ENCODE results near the gene DDX6. TPM values are rescaled to one million over a fixed set of nuclear protein-coding genes. Genes with fewer than 3 reads are reported as not detected.

Gene DDX6
- total and polyA plus RNA-seq, 10 of the 15 experiments (the other 5 are each of a cell fraction or from before 2014, with no cell fraction given) = 6.6 to 119 (median 48.8) TPM

DNA sequence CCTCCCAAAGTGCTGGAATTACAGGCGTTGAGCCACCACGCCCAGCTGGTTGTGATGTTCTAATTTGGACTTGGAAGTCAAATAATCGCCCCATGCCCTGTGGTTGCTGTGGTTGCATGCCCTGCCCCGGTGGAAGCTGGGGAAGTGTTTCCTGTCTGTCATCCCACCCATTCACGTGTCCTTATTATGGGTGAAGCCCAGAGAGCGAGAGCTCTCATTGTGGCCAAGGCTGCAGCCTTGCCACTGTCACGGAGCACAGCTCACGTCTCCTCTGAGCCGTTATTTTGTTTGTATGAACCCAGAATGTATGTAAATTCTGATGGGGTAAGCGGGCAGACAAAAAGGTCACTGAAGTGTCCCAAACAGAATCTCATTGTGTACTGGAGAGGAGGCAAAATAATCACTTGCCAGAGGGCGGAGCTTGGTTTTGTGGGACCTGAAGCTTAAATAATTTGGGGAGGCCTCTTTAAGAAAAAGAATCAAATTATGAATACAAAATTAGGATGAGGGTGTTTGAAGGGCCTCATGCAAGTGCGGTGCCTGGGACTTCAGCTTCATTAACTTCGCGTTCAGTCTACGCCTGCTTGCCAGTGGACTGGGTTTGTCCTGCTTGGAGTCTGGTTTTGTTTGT lies 85.7 kb downstream of the DDX6 start:
- DNase-seq (ENCODE audit: low read depth, low spot score) (no peak), FAIRE-seq (no peak), ATAC-seq (peak; percentile 64)
- no peak overlapping the region for H3K4me3 ChIP-seq
- 9% methylated on average over 15 of the region's 15 CpGs for WGBS (ENCODE audit: insufficient coverage, insufficient replicate concordance, low lambda C conversion rate, missing lambda C conversion rate)
- in situ Hi-C loops (cut with MboI) = no loop called here
- H2AFZ ChIP-seq (ENCODE audit: control insufficient read depth, low read depth, low read length) = peak overlapping the region; percentile 51
- POLR2A ChIA-PET = interaction anchor here (0.6 kb wide), 1 partner anchor 449 kb away, joined by 9 read pairs; no protein-coding TSS in a partner anchor
- no peaks in the 10 kb centered on the region for H3K36me3 ChIP-seq (ENCODE audit: control insufficient read depth in 2 of 2, insufficient read depth in 2 of 2, low read length in 1 of 2)
- H3K9me3 ChIP-seq (replicated peaks; ENCODE audit: control insufficient read depth, insufficient read depth, low read length) = peaks cover 3% of the 10 kb centered on the region; the same call in 1 of the 3 replicates
- BruUV-seq (replicated peaks) = no TSS peak
- H3K9ac ChIP-seq (ENCODE audit: control insufficient read depth, insufficient read depth, low read length) = no peak overlapping the region
- H3K4me2 ChIP-seq (ENCODE audit: control insufficient read depth, insufficient read depth) = peak overlapping the region; percentile 60; the same call in 1 of the 2 replicates
- intact Hi-C loops (cut with micrococcal nuclease; ENCODE audit: unreplicated experiment) = no loop called here
- no peak overlapping the region for H3K27ac ChIP-seq (ENCODE audit: control insufficient read depth, insufficient read depth)
- H3K79me2 ChIP-seq (ENCODE audit: control insufficient read depth, insufficient read depth, low read length) = no peaks in the 10 kb centered on the region
- H3K4me1 ChIP-seq (ENCODE audit: control insufficient read depth, insufficient read depth, low read length) = peaks cover 15% of the 10 kb centered on the region
- no peaks in the 10 kb centered on the region for H4K20me1 ChIP-seq (ENCODE audit: control insufficient read depth, insufficient read depth)
- SMC1A ChIA-PET (ENCODE audit: uncharacterized antibody, unreplicated experiment) = no interaction called here
- RAD21 ChIA-PET (ENCODE audit: unreplicated experiment) = interaction anchor here (0.6 kb wide), 1 partner anchor 40 kb away, joined by 3 read pairs; no protein-coding TSS in a partner anchor
- CTCF ChIA-PET = interaction anchor here (0.6 to 1.5 kb wide), 2 partner anchors 11 to 226 kb away, joined by 3 read pairs; no protein-coding TSS in a partner anchor
- no peaks in the 10 kb centered on the region for H3K27me3 ChIP-seq (replicated peaks in 1 of 2; ENCODE audit: control insufficient read depth in 2 of 2, insufficient read depth in 2 of 2, low read length in 1 of 2)
- TF ChIP-seq BHLHE40 (IDR thresholded peaks at IDR 0.05; ENCODE audit: borderline replicate concordance in 1 of 2, low read depth in 2 of 2, low read length in 1 of 2) (peak; percentile 57 to 58; a peak in 2 of 4 replicates), STAT3 (IDR thresholded peaks at IDR 0.05; ENCODE audit: low read depth, low read length) (no peak), NFYB (IDR thresholded peaks at IDR 0.05; ENCODE audit: insufficient read depth, low read depth, low read length) (no peak), POLR2A (IDR thresholded peaks at IDR 0.05; ENCODE audit: low read depth, low read length) (0 out of 2 replicates have a peak, but pooled peaks have one; percentile 35), RUNX3 (IDR thresholded peaks at IDR 0.05; ENCODE audit: low read length) (peak; percentile 50), IKZF2 (IDR thresholded peaks at IDR 0.05) (peak in 1 of 2 experiments; percentile 18; a peak in 1 of 4 replicates), TCF3 (IDR thresholded peaks at IDR 0.05; ENCODE audit: borderline replicate concordance, insufficient read depth, low read depth, low read length) (no peak), SIX5 (IDR thresholded peaks at IDR 0.05; ENCODE audit: low read depth, low read length, severe bottlenecking) (no peak), JUND (IDR thresholded peaks at IDR 0.05; ENCODE audit: low read depth, low read length) (no peak), EGR1 (IDR thresholded peaks at IDR 0.05; ENCODE audit: borderline replicate concordance in 1 of 2, low read depth in 2 of 2, low read length in 2 of 2) (no peak), EED (IDR thresholded peaks at IDR 0.05; ENCODE audit: low read depth) (0 out of 2 replicates have a peak, but pooled peaks have one; percentile 12), SREBF2 (IDR thresholded peaks at IDR 0.05; ENCODE audit: low read length) (no peak), NRF1 (conservative IDR thresholded peaks at IDR 0.05; ENCODE audit: low read depth, low read length) (no peak)
- TF ChIP-seq, protein P1, sequence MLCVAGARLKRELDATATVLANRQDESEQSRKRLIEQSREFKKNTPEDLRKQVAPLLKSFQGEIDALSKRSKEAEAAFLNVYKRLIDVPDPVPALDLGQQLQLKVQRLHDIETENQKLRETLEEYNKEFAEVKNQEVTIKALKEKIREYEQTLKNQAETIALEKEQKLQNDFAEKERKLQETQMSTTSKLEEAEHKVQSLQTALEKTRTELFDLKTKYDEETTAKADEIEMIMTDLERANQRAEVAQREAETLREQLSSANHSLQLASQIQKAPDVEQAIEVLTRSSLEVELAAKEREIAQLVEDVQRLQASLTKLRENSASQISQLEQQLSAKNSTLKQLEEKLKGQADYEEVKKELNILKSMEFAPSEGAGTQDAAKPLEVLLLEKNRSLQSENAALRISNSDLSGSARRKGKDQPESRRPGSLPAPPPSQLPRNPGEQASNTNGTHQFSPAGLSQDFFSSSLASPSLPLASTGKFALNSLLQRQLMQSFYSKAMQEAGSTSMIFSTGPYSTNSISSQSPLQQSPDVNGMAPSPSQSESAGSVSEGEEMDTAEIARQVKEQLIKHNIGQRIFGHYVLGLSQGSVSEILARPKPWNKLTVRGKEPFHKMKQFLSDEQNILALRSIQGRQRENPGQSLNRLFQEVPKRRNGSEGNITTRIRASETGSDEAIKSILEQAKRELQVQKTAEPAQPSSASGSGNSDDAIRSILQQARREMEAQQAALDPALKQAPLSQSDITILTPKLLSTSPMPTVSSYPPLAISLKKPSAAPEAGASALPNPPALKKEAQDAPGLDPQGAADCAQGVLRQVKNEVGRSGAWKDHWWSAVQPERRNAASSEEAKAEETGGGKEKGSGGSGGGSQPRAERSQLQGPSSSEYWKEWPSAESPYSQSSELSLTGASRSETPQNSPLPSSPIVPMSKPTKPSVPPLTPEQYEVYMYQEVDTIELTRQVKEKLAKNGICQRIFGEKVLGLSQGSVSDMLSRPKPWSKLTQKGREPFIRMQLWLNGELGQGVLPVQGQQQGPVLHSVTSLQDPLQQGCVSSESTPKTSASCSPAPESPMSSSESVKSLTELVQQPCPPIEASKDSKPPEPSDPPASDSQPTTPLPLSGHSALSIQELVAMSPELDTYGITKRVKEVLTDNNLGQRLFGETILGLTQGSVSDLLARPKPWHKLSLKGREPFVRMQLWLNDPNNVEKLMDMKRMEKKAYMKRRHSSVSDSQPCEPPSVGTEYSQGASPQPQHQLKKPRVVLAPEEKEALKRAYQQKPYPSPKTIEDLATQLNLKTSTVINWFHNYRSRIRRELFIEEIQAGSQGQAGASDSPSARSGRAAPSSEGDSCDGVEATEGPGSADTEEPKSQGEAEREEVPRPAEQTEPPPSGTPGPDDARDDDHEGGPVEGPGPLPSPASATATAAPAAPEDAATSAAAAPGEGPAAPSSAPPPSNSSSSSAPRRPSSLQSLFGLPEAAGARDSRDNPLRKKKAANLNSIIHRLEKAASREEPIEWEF (IDR thresholded peaks at IDR 0.05; ENCODE audit: insufficient replicate concordance, low read depth, low read length) = no peak
- TF ChIP-seq, protein P2, sequence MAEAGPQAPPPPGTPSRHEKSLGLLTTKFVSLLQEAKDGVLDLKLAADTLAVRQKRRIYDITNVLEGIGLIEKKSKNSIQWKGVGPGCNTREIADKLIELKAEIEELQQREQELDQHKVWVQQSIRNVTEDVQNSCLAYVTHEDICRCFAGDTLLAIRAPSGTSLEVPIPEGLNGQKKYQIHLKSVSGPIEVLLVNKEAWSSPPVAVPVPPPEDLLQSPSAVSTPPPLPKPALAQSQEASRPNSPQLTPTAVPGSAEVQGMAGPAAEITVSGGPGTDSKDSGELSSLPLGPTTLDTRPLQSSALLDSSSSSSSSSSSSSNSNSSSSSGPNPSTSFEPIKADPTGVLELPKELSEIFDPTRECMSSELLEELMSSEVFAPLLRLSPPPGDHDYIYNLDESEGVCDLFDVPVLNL (IDR thresholded peaks at IDR 0.05; ENCODE audit: low read depth, low read length) = no peak
